Upper lobe of left lung (tissue), 6 donors: ENCODE measurements around the gene CRISP2. TPM values are rescaled to one million over a fixed set of nuclear protein-coding genes. Genes with fewer than 3 reads are reported as not detected.

Source experiments
- ATAC-seq, 2 donors: fragments of 200-7000 bp; cut with Tn5 transposase; one replicate each; pipeline ENCODE4 v1.9.1; 2022; ENCODE audit warnings: mild to moderate bottlenecking in 2 of 2, moderate library complexity in 2 of 2; ENCODE audit not compliant: low FRiP score in 2 of 2
- DNase-seq, 2 donors: peaks; one replicate each; pipeline ENCODE4 v3.0.0-alpha.2; 2019 to 2020
- H3K27ac ChIP-seq, 4 donors: fragments of 200-600 bp; sonication (generic); one replicate each; pipeline ENCODE4 v1.5.1; 2016 to 2019
- H3K27me3 ChIP-seq, 4 donors: fragments of 200-600 bp; sonication (generic); one replicate each; pipeline ENCODE4 v1.5.1; 2017 to 2019
- H3K36me3 ChIP-seq, 4 donors: fragments of 200-600 bp; sonication (generic); one replicate each; pipeline ENCODE4 v1.5.1; 2016 to 2019
- H3K4me1 ChIP-seq, 4 donors: fragments of 200-600 bp; sonication (generic); one replicate each; pipeline ENCODE4 v1.5.1; 2018 to 2019
- H3K4me3 ChIP-seq, 4 donors: fragments of 200-600 bp; sonication (generic); one replicate each; pipeline ENCODE4 v1.5.1; 2017 to 2019; ENCODE audit warnings: mild to moderate bottlenecking in 2 of 4, moderate library complexity in 1 of 4
- H3K9me3 ChIP-seq, 4 donors: fragments of 200-600 bp; sonication (generic); one replicate each; pipeline ENCODE4 v1.5.1; 2018 to 2019
- CTCF ChIP-seq, 6 experiments: fragments of 450-650 bp in 4 of 6; fragments of 200-600 bp in 2 of 6; sonication (generic) in 2 of 6; IDR thresholded peaks; one replicate each; pipeline ENCODE4 v1.5.1; 2016 to 2019; ENCODE audit warnings: antibody characterized with exemption in 6 of 6
- EP300 ChIP-seq, 4 donors: sonication (generic); formaldehyde crosslinking; IDR thresholded peaks; one replicate each; pipeline ENCODE4 v1.5.1; 2017; ENCODE audit warnings: antibody characterized with exemption in 4 of 4, control low read depth in 2 of 4
- POLR2A ChIP-seq, 4 donors: fragments of 450-650 bp; IDR thresholded peaks; one replicate each; pipeline ENCODE4 v1.5.1; 2016 to 2017; ENCODE audit warnings: antibody characterized with exemption in 4 of 4, mild to moderate bottlenecking in 2 of 4
- POLR2AphosphoS5 ChIP-seq, 2 donors: sonication (generic); formaldehyde crosslinking; IDR thresholded peaks; one replicate each; pipeline ENCODE4 v1.5.1; 2017; ENCODE audit warnings: antibody characterized with exemption in 2 of 2
- WGBS, 2 donors: methylation state at CpG; one replicate each; pipeline ENCODE4 v1.1.5; 2017 to 2018; 5-methylcytosine and 5-hydroxymethylcytosine counted together
- total RNA-seq, 6 donors: library from RNA; depleted of rRNA in 4 of 6; stranded (reverse); fragments of >200 nt in 4 of 6; gene quantifications; one replicate each; pipeline versions ENCODE4 v1.1.0 to v1.2.1, GENCODE V29; 2016 to 2021
- donor health status: DM: no; HTN: no; CAD: no; lungs with moderate emphysema.
- donor health status: DM: no; HTN: yes; CAD: no; lungs with severe emphysema.

Gene CRISP2
- total RNA-seq, 6 donors from 2014 or later: 0.61 TPM; not detected in 5

DNA sequence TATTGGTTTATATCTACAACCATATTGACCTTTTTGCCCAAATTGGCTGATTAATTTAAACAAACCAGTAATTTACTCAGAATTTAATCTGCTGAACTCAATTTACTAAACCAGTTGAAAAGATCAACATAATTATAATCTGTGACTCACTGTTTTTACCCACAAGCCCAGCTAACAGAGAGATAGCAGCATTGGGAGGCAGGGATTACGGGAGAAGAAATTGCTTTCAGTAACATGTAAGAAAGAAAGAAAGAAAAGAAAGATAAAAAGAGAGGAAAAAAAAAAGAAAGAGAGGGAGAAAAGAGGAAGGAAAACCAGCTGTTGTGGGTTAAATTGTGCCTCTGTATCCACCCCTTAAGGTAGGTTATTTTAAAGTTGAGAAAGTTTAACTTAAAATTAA is 63.4 kb downstream of the CRISP2 start:
- no peaks in the 10 kb centered on the region for H3K9me3 ChIP-seq
- H3K27me3 ChIP-seq: no peaks in the 10 kb centered on the region
- no peak overlapping the region for H3K27ac ChIP-seq
- WGBS, 2 donors: 67 to 77% methylated on average over 1 of the region's 1 CpG
- H3K4me1 ChIP-seq: no peaks in the 10 kb centered on the region
- no peak for ATAC-seq
- H3K36me3 ChIP-seq: no peaks in the 10 kb centered on the region
- DNase-seq: no peak
- no peak overlapping the region for H3K4me3 ChIP-seq
- TF ChIP-seq CTCF (IDR thresholded peaks at IDR 0.05) (no peak), POLR2A (IDR thresholded peaks at IDR 0.05) (no peak), POLR2AphosphoS5 (IDR thresholded peaks at IDR 0.05) (no peak), EP300 (IDR thresholded peaks at IDR 0.05) (no peak)

- Histone ChIP-seq H3K4me1 (no peaks in the 10 kb centered on the region), H3K27ac (no peak overlapping the region), H3K9me3 (no peaks in the 10 kb centered on the region), H3K4me3 (no peak overlapping the region), H3K36me3 (no peaks in the 10 kb centered on the region), H3K27me3 (no peaks in the 10 kb centered on the region)
- no peak for ATAC-seq
- TF ChIP-seq EP300 (IDR thresholded peaks at IDR 0.05): no peak
- no peak for DNase-seq
These were observed 65.3 kb downstream of the CRISP2 start for GRCh38 chr6:49648036-49648435.

GRCh38 chr6:49647476-49647875 is 65.9 kb downstream of the CRISP2 start:
- Histone ChIP-seq H3K27ac (no peak overlapping the region), H3K36me3 (no peaks in the 10 kb centered on the region), H3K4me3 (no peak overlapping the region), H3K4me1 (no peaks in the 10 kb centered on the region), H3K27me3 (no peaks in the 10 kb centered on the region), H3K9me3 (no peaks in the 10 kb centered on the region)
- no peak for DNase-seq
- 85 to 89% methylated on average over 2 of the region's 2 CpGs for WGBS, 2 donors
- no peak for ATAC-seq
- no peak for TF ChIP-seq POLR2AphosphoS5 (IDR thresholded peaks at IDR 0.05)
- no peak for TF ChIP-seq EP300 (IDR thresholded peaks at IDR 0.05)
- TF ChIP-seq CTCF (IDR thresholded peaks at IDR 0.05): no peak
- no peak for TF ChIP-seq POLR2A (IDR thresholded peaks at IDR 0.05)

GRCh38 chr6:49646942-49647341 is 66.4 kb downstream of the CRISP2 start:
- DNase-seq (no peak), ATAC-seq (no peak)
- no peaks in the 10 kb centered on the region for H3K36me3 ChIP-seq
- H3K9me3 ChIP-seq: no peaks in the 10 kb centered on the region
- no peaks in the 10 kb centered on the region for H3K4me1 ChIP-seq
- H3K27ac ChIP-seq: no peak overlapping the region
- WGBS, 2 donors: 73 to 78% methylated on average over 4 of the region's 4 CpGs
- no peak for TF ChIP-seq POLR2A (IDR thresholded peaks at IDR 0.05)
- no peak for TF ChIP-seq EP300 (IDR thresholded peaks at IDR 0.05)
- no peak for TF ChIP-seq POLR2AphosphoS5 (IDR thresholded peaks at IDR 0.05)
- no peak for TF ChIP-seq CTCF (IDR thresholded peaks at IDR 0.05)
- no peaks in the 10 kb centered on the region for H3K27me3 ChIP-seq
- H3K4me3 ChIP-seq: no peak overlapping the region

- DNase-seq: no peak
- Histone ChIP-seq H3K27ac (no peak overlapping the region), H3K4me1 (no peaks in the 10 kb centered on the region), H3K27me3 (no peaks in the 10 kb centered on the region), H3K9me3 (no peaks in the 10 kb centered on the region), H3K4me3 (no peak overlapping the region), H3K36me3 (no peaks in the 10 kb centered on the region)
- 78 to 79% methylated on average over 3 of the region's 3 CpGs for WGBS, 2 donors
- TF ChIP-seq EP300 (IDR thresholded peaks at IDR 0.05) (no peak), POLR2A (IDR thresholded peaks at IDR 0.05) (no peak), POLR2AphosphoS5 (IDR thresholded peaks at IDR 0.05) (no peak), CTCF (IDR thresholded peaks at IDR 0.05) (no peak)
- no peak for ATAC-seq
These were observed 67.1 kb downstream of the CRISP2 start for GRCh38 chr6:49646130-49646824.
